T-cell (primary cell): Measurements from ENCODE around the gene HEBP2. TPM values are rescaled to one million over a fixed set of nuclear protein-coding genes. Genes with fewer than 3 reads are reported as not detected.
A peak's percentile ranks its signal among the peaks of the same experiment; 100 is the strongest.

ENCODE experiments used
- ATAC-seq, 4 experiments: fragments of 200-7000 bp in 3 of 4; fragments of 150-1000 bp in 1 of 4; cut with Tn5 transposase; replicated peaks in 1 of 4; 1 replicate in 3 of 4; 2 replicates in 1 of 4; pipeline ENCODE4 v1.10.0; 2021; ENCODE audit warnings: moderate library complexity in 3 of 4, mild to moderate bottlenecking in 2 of 4, moderate number of reproducible peaks in 1 of 4
- CTCF ChIA-PET, 2 donors: fragments of 300-600 bp; sonication (Branson Sonifier 250); formaldehyde crosslinking; loops; one replicate each; lab custom pipeline; 2022; ENCODE audit warnings: antibody characterized with exemption in 2 of 2; lab: Charles Lee
- POLR2A ChIA-PET, 2 donors: fragments of 300-600 bp; sonication (Branson Sonifier 250); formaldehyde crosslinking; loops; one replicate each; lab custom pipeline; 2022; ENCODE audit warnings: antibody characterized with exemption in 2 of 2; lab: Charles Lee
- DNase-seq, 35 experiments: peaks; one replicate each; pipeline versions ENCODE4 v3.0.0 to v3.0.0-alpha.2; 2013 to 2023
- H3K27ac ChIP-seq: one replicate; pipeline ENCODE4 v1.5.1; 2013; ENCODE audit warnings: low read length
- H3K27me3 ChIP-seq, 2 experiments: replicated peaks in 1 of 2; 1 replicate in 1 of 2; 2 replicates in 1 of 2; pipeline versions ENCODE4 v1.6.1 to v1.7.0; 2013; ENCODE audit warnings: low read length in 1 of 2, mixed read lengths in 1 of 2; ENCODE audit not compliant: control insufficient read depth in 2 of 2, insufficient read depth in 2 of 2; ENCODE audit errors: extremely low read depth in 1 of 2
- H3K36me3 ChIP-seq, 2 donors: 1 replicate in 1 of 2; 2 replicates in 1 of 2; pipeline versions ENCODE4 v1.6.1 to v1.7.0; 2013; ENCODE audit warnings: low read length in 1 of 2; ENCODE audit not compliant: control insufficient read depth in 2 of 2, insufficient read depth in 1 of 2; ENCODE audit errors: extremely low read depth in 1 of 2
- H3K4me1 ChIP-seq, 2 experiments: 1 replicate in 1 of 2; 2 replicates in 1 of 2; pipeline versions ENCODE4 v1.6.1 to v1.7.0; 2013; ENCODE audit warnings: low read length in 2 of 2, mixed read lengths in 1 of 2; ENCODE audit not compliant: insufficient read depth in 2 of 2, control insufficient read depth in 1 of 2; ENCODE audit errors: extremely low read depth in 1 of 2
- H3K4me3 ChIP-seq, 2 donors: 1 replicate in 1 of 2; 2 replicates in 1 of 2; pipeline versions ENCODE4 v1.5.1 to v1.7.0; 2013; ENCODE audit warnings: mild to moderate bottlenecking in 2 of 2, low read length in 1 of 2, moderate library complexity in 1 of 2; ENCODE audit not compliant: control insufficient read depth in 1 of 2; ENCODE audit errors: extremely low read depth in 1 of 2
- H3K9me3 ChIP-seq: 2 replicates; pipeline ENCODE4 v1.7.0; 2013
- H3K27ac Mint-ChIP-seq, 2 donors: one replicate each; pipeline ENCODE4 v1.8.0; 2020 to 2021; ENCODE audit warnings: mild to moderate bottlenecking in 2 of 2, mixed read lengths in 2 of 2
- H3K27me3 Mint-ChIP-seq, 2 donors: one replicate each; pipeline ENCODE4 v1.8.0; 2021 to 2022; ENCODE audit warnings: mixed read lengths in 2 of 2
- H3K36me3 Mint-ChIP-seq: one replicate; pipeline ENCODE4 v1.8.0; 2021; ENCODE audit warnings: mixed read lengths
- H3K4me1 Mint-ChIP-seq, 3 donors: one replicate each; pipeline ENCODE4 v1.8.0; 2020 to 2022; ENCODE audit warnings: mixed read lengths in 3 of 3, mild to moderate bottlenecking in 1 of 3
- H3K4me3 Mint-ChIP-seq, 3 donors: one replicate each; pipeline ENCODE4 v1.8.0; 2020 to 2022; ENCODE audit warnings: mild to moderate bottlenecking in 3 of 3, mixed read lengths in 3 of 3, moderate library complexity in 3 of 3
- H3K9me3 Mint-ChIP-seq, 3 donors: one replicate each; pipeline ENCODE4 v1.8.0; 2020 to 2022; ENCODE audit warnings: mixed read lengths in 3 of 3
- WGBS: methylation state at CpG from one replicate; pipeline ENCODE4 v1.1.5; 2013; ENCODE audit warnings: missing lambda C conversion rate; ENCODE audit not compliant: insufficient coverage; 5-methylcytosine and 5-hydroxymethylcytosine counted together
- total RNA-seq, 35 experiments: library from RNA in 6 of 35; stranded (reverse) in 6 of 35; fragments of 120-200 nt in 1 of 35; gene quantifications; one replicate each; pipeline versions ENCODE4 v1.2.1 to v1.2.4 and lab custom pipeline; 2013 to 2026

HEBP2 gene
- total RNA-seq, 5 donors from 2014 or later (not counting 1 experiment from before 2014, with no cell fraction given), result 18.8 to 54.0 (median 45.7) TPM

- Histone ChIP-seq H3K4me1 (no peaks in the 10 kb centered on the region), H3K27ac (no peak overlapping the region), H3K36me3 (no peaks in the 10 kb centered on the region), H3K9me3 (no peaks in the 10 kb centered on the region), H3K4me3 (no peak overlapping the region), H3K27me3 (peaks cover 0 to 16% of the 10 kb centered on the region in 2 experiments)
- CTCF ChIA-PET, result interaction anchor here (0.5 to 7.5 kb wide), 19 partner anchors 10 to 499 kb away, joined by 3 to 65 read pairs (median 4); no protein-coding TSS in a partner anchor
- WGBS, result 84% methylated on average over 6 of the region's 12 CpGs
- ATAC-seq (no peak), DNase-seq (no peak)
- no peak overlapping the region for H3K4me3 Mint-ChIP-seq
- H3K27ac Mint-ChIP-seq, result no peak overlapping the region
- H3K9me3 Mint-ChIP-seq, result no peaks in the 10 kb centered on the region
- peaks cover 3 to 4% of the 10 kb centered on the region in 2 donors for H3K27me3 Mint-ChIP-seq
- POLR2A ChIA-PET, result interaction anchor here in 1 of 2 donors (0.6 kb wide), 1 partner anchor 88 kb away, joined by 3 read pairs; no protein-coding TSS in a partner anchor
- peaks cover 0 to 3% (median 2%) of the 10 kb centered on the region in 3 donors for H3K4me1 Mint-ChIP-seq
- no peaks in the 10 kb centered on the region for H3K36me3 Mint-ChIP-seq
Measured at GRCh38 chr6:138429761-138430160, 25.7 kb downstream of the HEBP2 start.

GRCh38 chr6:138430361-138431145, 26.5 kb downstream of the HEBP2 start:
- DNase-seq (no peak), ATAC-seq (no peak)
- CTCF ChIA-PET, result interaction anchor here (0.6 to 7.5 kb wide), 14 partner anchors 25 to 738 kb away, joined by 3 to 65 read pairs (median 5); no protein-coding TSS in a partner anchor
- Mint-ChIP-seq H3K36me3 (no peaks in the 10 kb centered on the region), H3K27me3 (peaks cover 3 to 4% of the 10 kb centered on the region in 2 donors), H3K9me3 (no peaks in the 10 kb centered on the region), H3K27ac (no peak overlapping the region), H3K4me1 (peaks cover 0 to 3% (median 2%) of the 10 kb centered on the region in 3 donors), H3K4me3 (no peak overlapping the region)
- 89% methylated on average over 25 of the region's 29 CpGs for WGBS
- H3K4me3 ChIP-seq, result no peak overlapping the region
- H3K36me3 ChIP-seq, result no peaks in the 10 kb centered on the region
- H3K27ac ChIP-seq, result no peak overlapping the region
- H3K9me3 ChIP-seq, result no peaks in the 10 kb centered on the region
- POLR2A ChIA-PET, result interaction anchor here in 1 of 2 donors (0.6 kb wide), 1 partner anchor 26 kb away, joined by 3 read pairs; no protein-coding TSS in a partner anchor
- no peaks in the 10 kb centered on the region for H3K4me1 ChIP-seq
- H3K27me3 ChIP-seq, result peaks cover 0 to 16% of the 10 kb centered on the region in 2 experiments

GRCh38 chr6:138431256-138432062, 27.4 kb downstream of the HEBP2 start:
- no peak overlapping the region for H3K4me3 ChIP-seq
- Mint-ChIP-seq H3K27me3 (peaks cover 3 to 4% of the 10 kb centered on the region in 2 donors), H3K27ac (no peak overlapping the region), H3K4me1 (peaks cover 0 to 3% (median 2%) of the 10 kb centered on the region in 3 donors), H3K36me3 (no peaks in the 10 kb centered on the region), H3K9me3 (no peaks in the 10 kb centered on the region), H3K4me3 (no peak overlapping the region)
- CTCF ChIA-PET, result interaction anchor here (0.6 to 7.5 kb wide), 8 partner anchors 24 to 737 kb away, joined by 3 to 65 read pairs (median 12); no protein-coding TSS in a partner anchor
- peaks cover 0 to 16% of the 10 kb centered on the region in 2 experiments for H3K27me3 ChIP-seq
- no peaks in the 10 kb centered on the region for H3K4me1 ChIP-seq
- H3K36me3 ChIP-seq, result no peaks in the 10 kb centered on the region
- ATAC-seq (no peak), DNase-seq (peak in 1 of 35 experiments; percentile 12)
- no peak overlapping the region for H3K27ac ChIP-seq
- 78% methylated on average over 16 of the region's 19 CpGs for WGBS
- H3K9me3 ChIP-seq, result no peaks in the 10 kb centered on the region
- POLR2A ChIA-PET, result no interaction called here

GRCh38 chr6:138432063-138432356, 28.0 kb downstream of the HEBP2 start:
- H3K27me3 ChIP-seq, result peaks cover 0 to 16% of the 10 kb centered on the region in 2 experiments
- Mint-ChIP-seq H3K4me1 (peaks cover 0 to 3% (median 2%) of the 10 kb centered on the region in 3 donors), H3K4me3 (no peak overlapping the region), H3K9me3 (no peaks in the 10 kb centered on the region), H3K36me3 (no peaks in the 10 kb centered on the region), H3K27ac (no peak overlapping the region), H3K27me3 (peaks cover 3 to 4% of the 10 kb centered on the region in 2 donors)
- H3K27ac ChIP-seq, result no peak overlapping the region
- ATAC-seq (no peak), DNase-seq (no peak)
- ChIA-PET CTCF (no interaction called here), POLR2A (interaction anchor here in 1 of 2 donors (0.6 kb wide), 1 partner anchor 295 kb away, joined by 3 read pairs; no protein-coding TSS in a partner anchor)
- H3K9me3 ChIP-seq, result no peaks in the 10 kb centered on the region
- no peaks in the 10 kb centered on the region for H3K36me3 ChIP-seq
- H3K4me3 ChIP-seq, result no peak overlapping the region
- 95% methylated on average over 11 of the region's 11 CpGs for WGBS
- no peaks in the 10 kb centered on the region for H3K4me1 ChIP-seq

- H3K4me1 Mint-ChIP-seq, result peaks cover 0 to 2% (median 2%) of the 10 kb centered on the region in 3 donors
- ATAC-seq (no peak), DNase-seq (no peak)
- WGBS, result no CpG with 5 or more reads among the region's 3 CpGs
- Histone ChIP-seq H3K27ac (no peak overlapping the region), H3K27me3 (peaks cover 0 to 16% of the 10 kb centered on the region in 2 experiments), H3K9me3 (no peaks in the 10 kb centered on the region), H3K4me3 (no peak overlapping the region), H3K36me3 (no peaks in the 10 kb centered on the region), H3K4me1 (no peaks in the 10 kb centered on the region)
- H3K27ac Mint-ChIP-seq, result no peak overlapping the region
- no peaks in the 10 kb centered on the region for H3K9me3 Mint-ChIP-seq
- ChIA-PET POLR2A (no interaction called here), CTCF (no interaction called here)
- H3K4me3 Mint-ChIP-seq, result no peak overlapping the region
- no peaks in the 10 kb centered on the region for H3K36me3 Mint-ChIP-seq
- peaks cover 3 to 4% of the 10 kb centered on the region in 2 donors for H3K27me3 Mint-ChIP-seq
Measured at GRCh38 chr6:138434096-138434495, 30.1 kb downstream of the HEBP2 start.

GRCh38 chr6:138434925-138435324, 30.9 kb downstream of the HEBP2 start:
- no peak for ATAC-seq
- H3K4me1 Mint-ChIP-seq, result no peaks in the 10 kb centered on the region

More at GRCh38 chr6:138434925-138435324, 30.9 kb downstream of the HEBP2 start:
- ChIA-PET CTCF (interaction anchor here (0.6 to 0.9 kb wide), 5 partner anchors 7 to 199 kb away, joined by 3 to 6 read pairs (median 4); no protein-coding TSS in a partner anchor), POLR2A (no interaction called here)
- Mint-ChIP-seq H3K27ac (no peak overlapping the region), H3K9me3 (no peaks in the 10 kb centered on the region), H3K27me3 (peaks cover 0 to 4% of the 10 kb centered on the region in 2 donors), H3K36me3 (no peaks in the 10 kb centered on the region), H3K4me3 (no peak overlapping the region)
- DNase-seq, result no peak
- no peaks in the 10 kb centered on the region for H3K9me3 ChIP-seq
- peaks cover 0 to 16% of the 10 kb centered on the region in 2 experiments for H3K27me3 ChIP-seq
- no peaks in the 10 kb centered on the region for H3K36me3 ChIP-seq
- no CpG with 5 or more reads among the region's 4 CpGs for WGBS
- no peak overlapping the region for H3K27ac ChIP-seq
- no peak overlapping the region for H3K4me3 ChIP-seq
- no peaks in the 10 kb centered on the region for H3K4me1 ChIP-seq
